ENCODE results near the gene UGGT2. TPM values are rescaled to one million over a fixed set of nuclear protein-coding genes. Genes with fewer than 3 reads are reported as not detected.
A peak's percentile ranks its signal among the peaks of the same experiment; 100 is the strongest.

Gene UGGT2, protein sequence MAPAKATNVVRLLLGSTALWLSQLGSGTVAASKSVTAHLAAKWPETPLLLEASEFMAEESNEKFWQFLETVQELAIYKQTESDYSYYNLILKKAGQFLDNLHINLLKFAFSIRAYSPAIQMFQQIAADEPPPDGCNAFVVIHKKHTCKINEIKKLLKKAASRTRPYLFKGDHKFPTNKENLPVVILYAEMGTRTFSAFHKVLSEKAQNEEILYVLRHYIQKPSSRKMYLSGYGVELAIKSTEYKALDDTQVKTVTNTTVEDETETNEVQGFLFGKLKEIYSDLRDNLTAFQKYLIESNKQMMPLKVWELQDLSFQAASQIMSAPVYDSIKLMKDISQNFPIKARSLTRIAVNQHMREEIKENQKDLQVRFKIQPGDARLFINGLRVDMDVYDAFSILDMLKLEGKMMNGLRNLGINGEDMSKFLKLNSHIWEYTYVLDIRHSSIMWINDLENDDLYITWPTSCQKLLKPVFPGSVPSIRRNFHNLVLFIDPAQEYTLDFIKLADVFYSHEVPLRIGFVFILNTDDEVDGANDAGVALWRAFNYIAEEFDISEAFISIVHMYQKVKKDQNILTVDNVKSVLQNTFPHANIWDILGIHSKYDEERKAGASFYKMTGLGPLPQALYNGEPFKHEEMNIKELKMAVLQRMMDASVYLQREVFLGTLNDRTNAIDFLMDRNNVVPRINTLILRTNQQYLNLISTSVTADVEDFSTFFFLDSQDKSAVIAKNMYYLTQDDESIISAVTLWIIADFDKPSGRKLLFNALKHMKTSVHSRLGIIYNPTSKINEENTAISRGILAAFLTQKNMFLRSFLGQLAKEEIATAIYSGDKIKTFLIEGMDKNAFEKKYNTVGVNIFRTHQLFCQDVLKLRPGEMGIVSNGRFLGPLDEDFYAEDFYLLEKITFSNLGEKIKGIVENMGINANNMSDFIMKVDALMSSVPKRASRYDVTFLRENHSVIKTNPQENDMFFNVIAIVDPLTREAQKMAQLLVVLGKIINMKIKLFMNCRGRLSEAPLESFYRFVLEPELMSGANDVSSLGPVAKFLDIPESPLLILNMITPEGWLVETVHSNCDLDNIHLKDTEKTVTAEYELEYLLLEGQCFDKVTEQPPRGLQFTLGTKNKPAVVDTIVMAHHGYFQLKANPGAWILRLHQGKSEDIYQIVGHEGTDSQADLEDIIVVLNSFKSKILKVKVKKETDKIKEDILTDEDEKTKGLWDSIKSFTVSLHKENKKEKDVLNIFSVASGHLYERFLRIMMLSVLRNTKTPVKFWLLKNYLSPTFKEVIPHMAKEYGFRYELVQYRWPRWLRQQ (N-terminal part only)
- 10 to 100 TPM; 32.1 to 55.9 (median 38.0) TPM for polyA plus RNA-seq (ENCODE audit: insufficient read length in 4 of 4)

DNA sequence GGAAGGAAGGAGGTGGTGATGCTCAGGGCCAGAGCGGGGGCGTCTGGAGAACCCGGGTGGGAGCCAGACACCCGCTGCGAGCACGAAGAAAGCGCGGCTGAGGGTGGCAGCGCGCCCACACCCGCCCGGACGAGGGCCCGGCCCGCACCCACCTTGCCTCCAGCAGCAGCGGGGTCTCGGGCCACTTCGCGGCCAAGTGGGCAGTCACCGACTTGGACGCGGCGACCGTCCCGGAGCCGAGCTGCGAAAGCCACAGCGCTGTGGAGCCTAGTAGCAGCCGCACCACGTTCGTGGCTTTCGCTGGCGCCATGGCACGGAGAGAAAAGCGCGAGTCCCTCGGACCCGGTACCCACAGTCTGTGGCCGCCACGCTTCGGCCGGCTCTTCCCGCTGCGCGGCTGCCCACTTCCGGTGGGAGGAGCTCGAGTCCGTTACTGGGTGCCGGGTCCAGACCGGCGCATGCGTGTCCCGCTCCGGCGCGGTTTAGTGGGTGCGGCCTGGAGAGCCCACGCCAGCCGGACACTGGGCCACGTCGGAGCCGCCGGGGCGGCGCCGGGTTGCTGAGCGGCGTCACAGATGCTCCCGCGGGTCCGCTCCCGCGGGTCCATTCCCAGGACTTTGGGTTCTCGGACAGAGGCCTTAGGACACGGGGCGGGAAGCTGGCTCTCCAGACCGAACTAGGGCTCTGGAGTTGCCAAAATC, at the start of gene UGGT2:
UGGT2 (minus strand) TSS at position 399 of the 701 bp plus-strand sequence; CDS start at position 310, 89 bp downstream.
- peak; percentile 75 to 89 (median 83) for DNase-seq (ENCODE audit: low read depth in 4 of 4, low spot score in 2 of 4)

DNA sequence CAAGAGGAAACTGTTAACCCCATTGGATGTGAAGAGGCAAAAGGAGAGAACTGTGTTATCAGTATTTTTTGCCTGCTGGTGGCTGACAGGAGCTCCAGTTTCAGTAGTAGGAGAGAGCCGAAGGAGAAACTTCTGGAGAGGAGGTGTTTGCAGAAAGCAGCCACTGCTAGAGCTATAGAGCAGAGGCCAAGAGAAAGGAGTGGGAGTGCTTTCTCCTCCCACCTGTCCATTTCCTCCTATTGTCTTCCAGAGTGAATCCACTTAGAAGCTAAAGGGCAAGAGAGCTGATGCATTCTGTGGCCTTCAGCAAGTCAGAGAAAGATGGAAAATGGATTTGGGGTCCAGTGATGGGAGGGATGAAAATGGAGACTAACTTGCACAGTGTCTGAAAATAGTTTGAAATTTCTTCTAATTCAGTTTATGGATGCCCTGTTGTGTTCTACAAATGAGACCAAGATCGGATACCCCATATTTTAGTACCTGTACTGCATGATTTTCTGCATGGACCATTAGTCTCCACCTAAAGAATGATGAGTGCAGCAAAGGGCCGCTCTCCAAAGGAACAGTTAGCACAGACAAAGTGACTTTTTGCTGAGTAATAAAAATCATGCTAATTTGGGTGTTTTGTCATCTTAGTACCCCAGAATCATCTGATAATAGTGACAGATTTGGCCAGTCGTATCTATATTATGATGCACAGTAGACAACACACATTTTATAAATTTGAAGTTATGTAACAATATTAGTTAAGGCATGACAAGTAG, 47.4 kb upstream of the UGGT2 start:
- DNase-seq (ENCODE audit: low read depth in 4 of 4, low spot score in 2 of 4): no peak

DNA sequence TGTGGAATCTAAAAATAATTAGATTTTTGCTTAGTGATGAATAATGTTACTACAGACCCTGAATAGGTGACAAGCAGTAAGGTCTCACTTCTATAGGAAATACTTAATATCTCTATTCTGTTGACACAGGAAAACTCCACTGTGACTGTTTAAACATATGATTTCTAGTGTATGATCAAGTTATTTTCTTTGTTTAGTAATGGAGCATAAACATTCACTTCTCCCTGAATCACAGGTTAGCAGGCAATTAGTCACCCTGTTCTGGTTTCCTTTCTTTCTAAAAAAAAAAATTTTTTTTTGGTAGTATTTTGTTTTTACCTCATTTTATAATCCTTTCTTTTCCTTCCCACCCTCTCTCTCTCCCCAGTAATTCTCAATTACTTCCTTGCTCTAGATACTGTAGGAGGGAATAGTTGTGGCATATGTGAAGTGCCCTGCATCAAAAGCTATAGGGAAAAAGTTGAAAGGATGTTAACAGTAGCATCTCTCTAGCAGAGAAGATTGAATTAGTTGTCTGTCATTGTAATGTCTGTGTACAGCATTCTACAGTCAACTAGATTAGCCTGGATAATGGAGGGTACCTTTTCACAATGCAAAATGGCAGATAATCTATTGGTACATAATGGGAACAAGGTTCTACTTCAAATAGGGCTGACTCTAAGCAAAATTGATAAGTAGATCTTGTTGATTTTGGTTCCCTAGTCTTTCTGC, 40.2 kb upstream of the UGGT2 start:
- DNase-seq (ENCODE audit: low read depth in 4 of 4, low spot score in 2 of 4): no peak

DNA sequence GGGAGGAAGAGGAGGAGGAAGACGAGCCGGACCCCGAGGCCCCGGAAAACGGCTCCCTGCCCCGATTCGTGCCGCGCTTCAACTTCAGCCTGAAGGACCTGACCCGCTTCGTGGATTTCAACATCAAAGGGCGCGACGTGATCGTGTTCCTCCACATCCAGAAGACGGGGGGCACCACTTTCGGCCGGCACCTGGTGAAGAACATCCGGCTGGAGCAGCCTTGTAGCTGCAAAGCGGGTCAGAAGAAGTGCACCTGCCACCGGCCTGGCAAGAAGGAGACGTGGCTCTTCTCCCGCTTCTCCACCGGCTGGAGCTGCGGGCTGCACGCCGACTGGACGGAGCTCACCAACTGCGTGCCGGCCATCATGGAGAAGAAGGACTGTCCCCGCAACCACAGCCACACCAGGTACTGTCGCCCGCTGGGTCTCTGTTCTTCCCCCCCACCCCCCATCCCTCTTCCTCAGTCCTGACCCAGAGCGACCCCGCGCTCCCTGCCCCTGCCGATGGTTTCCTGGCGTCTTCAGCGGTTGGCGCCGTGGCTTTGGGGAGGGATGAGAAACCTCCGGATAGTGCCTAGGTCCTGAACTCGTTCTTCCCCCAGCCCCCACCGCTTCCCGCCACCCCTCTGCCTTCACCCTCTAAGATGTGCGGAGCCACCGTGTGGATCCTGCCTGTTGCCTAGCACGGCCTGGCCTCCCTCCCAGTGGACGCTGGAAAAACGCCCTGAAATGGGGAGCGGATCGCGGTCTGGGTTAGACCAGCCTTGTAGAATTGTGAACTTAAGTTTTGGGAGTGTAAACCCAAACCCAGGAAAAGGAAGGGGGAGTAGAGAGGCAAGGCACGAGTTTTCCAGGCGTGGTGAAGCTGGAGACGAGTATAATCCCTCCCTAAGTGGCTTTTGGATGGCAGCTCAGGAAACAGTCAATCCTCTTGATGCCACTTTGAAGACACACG, 38.2 kb upstream of the UGGT2 start:
- peak in 1 of 4 donors; percentile 19 for DNase-seq (ENCODE audit: low read depth in 4 of 4, low spot score in 2 of 4)

DNA sequence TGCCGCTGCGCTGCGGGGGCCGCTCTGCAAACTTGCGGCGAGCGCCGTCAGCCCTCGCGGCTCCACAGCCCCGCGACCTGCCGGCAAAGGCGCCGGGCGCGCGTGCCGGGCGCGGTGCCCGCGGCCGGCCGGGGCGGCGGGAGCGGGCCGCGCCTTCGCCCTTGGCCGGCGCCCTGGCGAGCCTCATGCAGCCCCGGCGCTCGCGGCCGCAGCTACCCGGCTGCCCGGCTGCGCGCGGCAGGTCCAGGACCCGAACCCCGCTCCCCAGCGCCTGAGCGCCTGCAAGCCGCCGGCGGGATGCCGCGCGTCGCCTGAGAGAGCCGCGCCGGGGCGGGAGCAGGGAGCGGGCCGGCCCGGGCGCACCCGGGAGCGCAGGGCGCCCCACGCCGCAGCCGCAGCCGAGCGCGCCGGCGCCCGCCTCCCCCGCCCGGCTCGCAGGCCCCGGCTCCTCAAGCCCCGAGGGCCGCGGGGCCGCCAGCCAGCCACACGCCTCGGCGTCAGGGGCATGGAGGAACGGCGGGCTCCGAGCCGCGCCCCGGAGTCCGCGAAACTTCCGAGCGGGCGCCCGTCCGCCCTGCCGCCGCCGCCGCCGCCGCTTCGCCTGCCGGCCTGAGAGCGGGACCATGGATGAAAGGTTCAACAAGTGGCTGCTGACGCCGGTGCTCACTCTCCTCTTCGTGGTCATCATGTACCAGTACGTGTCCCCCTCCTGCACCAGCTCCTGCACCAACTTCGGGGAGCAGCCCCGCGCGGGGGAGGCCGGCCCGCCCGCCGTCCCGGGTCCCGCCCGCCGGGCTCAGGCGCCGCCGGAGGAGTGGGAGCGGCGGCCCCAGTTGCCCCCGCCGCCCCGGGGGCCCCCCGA, 37.3 kb upstream of the UGGT2 start:
- no peak for DNase-seq (ENCODE audit: low read depth in 4 of 4, low spot score in 2 of 4)

DNA sequence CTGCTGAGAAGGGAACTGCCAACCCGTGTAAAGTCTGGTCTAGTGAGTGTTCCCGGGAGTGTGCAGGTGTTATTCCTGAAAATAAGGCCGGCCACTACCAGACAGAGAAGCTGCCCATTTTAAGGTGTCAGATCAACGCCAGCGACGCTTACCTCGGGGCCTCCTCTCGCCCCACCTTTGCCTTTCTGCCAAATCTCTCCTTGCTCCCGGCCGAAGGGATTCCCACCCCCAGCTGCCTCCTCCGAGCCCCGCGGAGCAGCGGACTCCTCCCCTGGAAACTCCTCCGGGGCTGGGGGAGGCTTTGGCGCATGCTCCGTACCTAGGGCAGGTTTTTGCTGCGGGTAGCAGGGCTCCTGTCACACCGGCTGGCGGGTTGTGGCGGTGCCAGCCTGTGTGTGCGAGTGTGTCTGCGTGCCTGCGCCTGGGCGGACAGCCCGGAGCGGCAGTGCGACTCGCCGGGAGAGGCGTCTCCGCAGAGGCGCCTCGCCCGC, 36.6 kb upstream of the UGGT2 start, which contains the start of gene HS6ST3:
HS6ST3 (plus strand) TSS at position 359 of the 491 bp plus-strand sequence.
- peak in 1 of 4 donors; percentile 37 for DNase-seq (ENCODE audit: low read depth in 4 of 4, low spot score in 2 of 4)

DNA sequence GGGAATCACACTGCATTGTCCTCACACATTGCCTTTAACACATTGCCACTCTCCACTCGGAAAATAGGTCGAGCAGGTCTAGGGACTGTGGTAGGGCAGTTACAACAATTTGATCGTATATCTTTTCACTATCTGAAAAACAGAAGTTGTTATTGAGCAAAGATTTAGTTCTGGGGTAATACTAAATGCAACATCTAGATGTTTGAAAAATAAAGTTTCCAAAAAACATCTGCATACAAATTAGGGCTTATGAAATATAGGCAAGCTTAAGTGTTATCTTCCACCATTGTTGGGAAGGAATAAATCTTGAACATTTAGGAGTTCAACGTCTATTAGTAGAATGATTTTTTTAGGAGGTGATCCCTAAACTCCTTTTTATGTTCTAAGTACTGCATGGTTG, 35.9 kb upstream of the UGGT2 start:
- DNase-seq (ENCODE audit: low read depth in 4 of 4, low spot score in 2 of 4): no peak

DNA sequence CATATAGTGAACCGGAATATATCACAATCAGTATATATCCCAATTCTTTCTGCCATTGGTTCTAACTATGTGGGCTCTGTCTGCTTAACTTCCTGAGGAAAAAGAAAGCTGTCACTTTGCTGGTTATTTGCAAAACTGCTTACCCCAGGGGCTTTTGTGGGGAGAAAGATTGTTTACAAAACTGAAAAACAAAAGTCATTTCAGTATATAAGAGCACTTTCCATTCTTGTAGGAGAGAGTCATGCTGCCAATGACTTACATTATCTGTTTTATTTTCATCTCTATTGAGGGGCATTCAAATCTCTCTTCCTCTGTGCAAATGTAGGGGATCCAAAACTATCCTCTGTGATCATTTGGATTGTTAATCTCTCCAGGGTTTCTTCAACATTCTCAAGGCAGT, 33.5 kb upstream of the UGGT2 start:
- DNase-seq (ENCODE audit: low read depth in 4 of 4, low spot score in 2 of 4): no peak

DNA sequence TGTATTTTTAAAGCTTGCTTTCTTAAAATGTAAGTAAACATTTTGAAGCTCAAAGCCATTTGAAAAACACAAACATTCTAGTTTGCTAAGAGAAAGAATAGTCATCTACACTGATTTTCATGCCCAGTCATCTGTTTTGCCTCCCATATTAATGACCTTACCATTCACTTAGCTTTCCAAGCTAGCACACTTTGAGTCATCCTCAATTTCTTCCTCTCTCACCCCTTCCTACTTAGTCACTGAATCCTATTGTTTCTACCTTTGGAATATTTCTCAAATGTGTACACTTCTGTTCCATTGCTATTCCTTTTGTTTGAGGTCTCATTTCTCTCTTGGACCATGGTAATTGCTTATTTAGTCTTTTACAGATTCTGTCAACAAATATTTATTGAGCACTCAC, 29.4 kb upstream of the UGGT2 start:
- no peak for DNase-seq (ENCODE audit: low read depth in 4 of 4, low spot score in 2 of 4)

DNA sequence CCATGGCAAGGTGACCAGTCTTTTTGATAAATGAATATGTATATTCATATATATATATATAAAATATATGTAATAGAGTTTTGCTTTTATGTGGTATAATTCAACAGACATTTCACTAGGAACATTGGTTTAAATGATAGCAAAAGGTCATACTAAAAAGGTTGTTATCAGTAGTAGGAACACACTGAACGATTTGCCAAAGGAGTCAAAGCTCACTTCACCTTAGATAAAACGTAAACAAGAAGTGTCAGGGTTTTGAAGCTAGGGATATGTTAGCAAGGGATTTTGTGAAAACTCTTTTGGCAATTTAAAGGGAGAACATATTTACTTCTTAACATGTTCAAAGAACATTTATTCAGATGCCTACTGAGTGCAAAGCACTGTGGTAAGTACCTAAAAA, 28.7 kb upstream of the UGGT2 start:
- DNase-seq (ENCODE audit: low read depth in 4 of 4, low spot score in 2 of 4): no peak

DNA sequence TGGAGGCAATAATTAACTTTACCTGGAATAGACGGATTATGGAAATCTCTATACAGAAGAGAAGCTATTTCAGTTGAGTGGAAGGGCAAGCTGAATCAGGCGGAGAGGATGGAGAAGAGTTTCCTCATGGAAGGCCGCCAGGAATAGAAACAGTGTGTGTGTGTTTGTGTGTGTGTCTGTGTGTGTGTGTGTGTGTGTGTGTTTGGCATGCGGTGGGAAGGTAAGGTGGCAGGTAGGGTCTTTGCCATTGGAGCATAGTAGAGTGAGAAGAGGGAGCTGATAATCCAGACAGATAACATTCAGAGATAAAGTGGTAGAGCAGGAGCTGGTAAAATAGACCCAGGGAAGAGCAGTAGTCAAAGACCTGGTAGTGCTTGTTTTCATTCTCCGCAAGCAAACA, 27.5 kb upstream of the UGGT2 start:
- no peak for DNase-seq (ENCODE audit: low read depth in 4 of 4, low spot score in 2 of 4)

DNA sequence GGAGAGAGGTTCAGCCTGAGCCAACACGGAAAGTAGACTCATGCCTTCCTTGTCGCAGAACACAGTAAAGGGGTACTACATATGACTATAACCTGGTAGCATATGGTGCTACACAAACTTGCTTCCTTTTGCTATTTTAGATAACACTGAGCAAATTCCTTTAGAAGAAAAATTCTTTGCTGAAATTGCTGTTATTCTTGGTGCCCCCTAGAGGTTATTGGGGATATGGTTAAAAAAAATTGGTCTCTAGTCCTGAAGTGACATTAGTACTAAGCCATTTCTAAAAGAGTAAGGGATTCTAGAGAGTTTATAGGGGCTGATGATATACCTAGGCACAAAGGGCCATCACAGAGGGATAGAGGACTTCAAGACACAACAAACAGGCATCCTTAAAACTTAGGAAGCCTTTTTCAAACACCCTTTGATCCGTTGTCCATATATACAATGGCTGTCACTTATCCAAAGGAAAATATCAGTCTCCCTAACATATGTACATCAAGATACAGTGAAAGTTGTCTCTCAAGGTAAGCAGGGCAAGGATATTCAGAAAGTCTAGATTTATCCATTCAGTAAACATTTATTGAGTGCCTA, 22.8 kb upstream of the UGGT2 start:
- no peak for DNase-seq (ENCODE audit: low read depth in 4 of 4, low spot score in 2 of 4)

DNA sequence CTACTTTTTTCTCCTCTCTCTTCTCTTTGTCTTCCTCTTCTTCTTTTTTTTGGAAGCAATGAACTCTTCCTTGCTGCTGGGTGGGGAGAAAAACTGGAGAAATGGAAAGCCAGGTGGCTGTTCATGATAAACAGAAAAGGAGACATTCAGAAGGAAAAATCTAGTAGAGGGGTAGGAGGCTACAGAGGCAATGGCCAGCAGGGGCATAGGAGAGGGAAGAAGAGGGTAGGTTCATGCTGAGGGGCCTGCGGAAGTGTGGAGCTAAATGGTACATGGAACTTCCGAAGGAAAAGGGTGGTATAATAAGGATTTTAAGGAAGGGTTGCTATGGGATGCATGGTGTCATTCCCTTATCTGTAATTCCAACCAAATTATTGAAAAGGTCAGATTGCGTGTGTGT, 19.2 kb upstream of the UGGT2 start:
- DNase-seq (ENCODE audit: low read depth in 4 of 4, low spot score in 2 of 4): no peak

DNA sequence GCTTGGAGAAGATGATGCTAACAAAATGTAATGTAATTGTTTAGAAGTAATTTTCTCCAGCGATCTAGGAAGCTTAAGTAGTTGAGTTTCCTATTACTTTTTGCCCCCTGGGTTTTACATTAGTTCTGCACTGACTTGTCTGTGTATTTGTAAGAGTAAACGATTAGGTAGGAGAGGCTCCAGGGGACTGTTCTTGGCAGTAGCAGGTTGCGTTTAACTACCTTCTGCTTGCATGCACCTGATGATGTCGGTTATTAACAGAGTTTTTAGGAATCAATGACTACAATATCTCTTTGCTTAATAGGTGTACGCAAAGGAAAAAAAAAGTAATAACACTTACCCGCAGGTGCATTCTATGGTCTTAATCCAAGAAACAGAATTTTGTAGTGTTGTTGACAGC, 18.3 kb upstream of the UGGT2 start:
- no peak for DNase-seq (ENCODE audit: low read depth in 4 of 4, low spot score in 2 of 4)

DNA sequence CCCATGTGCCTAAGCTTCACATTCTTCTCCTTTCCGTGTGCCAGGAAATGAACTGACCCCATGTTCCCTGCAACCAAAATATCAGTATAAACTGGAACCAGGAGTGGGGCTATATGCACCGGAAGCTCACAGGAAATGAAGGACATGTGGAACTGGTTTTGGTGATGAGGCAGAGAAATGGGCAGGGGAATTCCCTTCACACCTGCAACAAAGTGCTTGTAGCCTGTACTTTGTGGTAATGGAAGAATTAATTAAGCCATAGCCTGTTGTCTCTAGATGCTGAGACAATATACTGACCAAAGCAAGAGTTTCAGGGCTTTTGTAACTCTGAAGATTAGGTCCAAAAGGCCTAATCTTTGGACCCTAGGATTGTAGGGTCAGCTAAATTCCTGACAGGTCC, 15.5 kb upstream of the UGGT2 start:
- no peak for DNase-seq (ENCODE audit: low read depth in 4 of 4, low spot score in 2 of 4)

DNA sequence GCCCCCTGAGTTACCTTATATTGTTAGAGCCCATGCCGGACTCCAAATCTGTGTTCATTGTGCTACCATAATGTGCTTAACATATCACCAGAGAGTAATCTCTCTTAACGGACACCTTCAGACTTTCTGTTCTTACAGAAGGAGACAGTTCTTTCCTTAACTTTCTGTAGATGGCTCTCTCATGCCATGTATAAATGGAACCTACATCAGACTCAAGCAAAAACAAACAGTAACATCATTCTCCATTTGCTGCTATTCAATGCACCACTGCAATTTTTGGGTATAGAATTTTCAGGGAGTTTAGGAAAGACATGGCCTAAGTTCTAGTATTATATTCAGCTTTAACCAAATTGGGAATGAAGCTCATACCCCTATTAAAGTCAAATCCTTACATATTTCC, 12.6 kb upstream of the UGGT2 start:
- no peak for DNase-seq (ENCODE audit: low read depth in 4 of 4, low spot score in 2 of 4)
